SH-SY5Y (cell line): ENCODE data around the gene NUDT3.

ENCODE experiments used
- GATA2 ChIP-seq: IDR thresholded peaks from 2 replicates; pipeline ENCODE4 v1.6.1; 2011; ENCODE audit warnings: mild to moderate bottlenecking, low read depth, low read length
- GATA3 ChIP-seq: IDR thresholded peaks from 2 replicates; pipeline ENCODE4 v1.6.1; 2011; ENCODE audit warnings: low read depth, mild to moderate bottlenecking, low read length, moderate library complexity

DNA sequence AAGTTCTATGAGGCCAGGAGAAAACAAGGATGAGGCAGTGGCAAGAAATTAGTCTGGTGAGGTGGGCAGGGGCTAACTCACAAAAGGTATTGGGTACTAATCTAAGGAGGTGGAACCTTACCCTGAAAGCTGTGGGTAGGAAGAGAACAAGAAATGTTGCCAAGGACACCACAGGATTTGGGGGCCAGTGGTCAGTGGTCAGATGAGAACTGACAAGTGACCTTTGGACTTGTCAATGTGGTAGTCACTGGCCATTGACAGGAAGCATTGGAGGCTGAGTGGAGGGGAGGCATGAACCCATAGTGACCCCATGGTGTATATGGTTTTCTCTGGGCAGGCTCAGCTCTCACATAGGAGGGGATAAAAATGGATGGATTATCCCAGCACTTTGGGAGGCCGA lies 118.3 kb downstream of the NUDT3 start:
- TF ChIP-seq GATA2 (no peak), GATA3 (no peak)
